GM23338 (cell line): ENCODE results near the gene CCDC82.

Experiments
- CREB1 ChIP-seq: fragments of 250-450 bp; sonication (Bioruptor Pico); IDR thresholded peaks from 2 replicates; pipeline ENCODE4 v1.5.0; 2020; ENCODE audit warnings: low read depth, mild to moderate bottlenecking, moderate library complexity
- CTCF ChIP-seq, 2 experiments: fragments of 200-600 bp in 1 of 2; sonication (generic) in 1 of 2; conservative IDR thresholded peaks; 2 replicates each; pipeline versions ENCODE4 v1.5.1 to v1.6.1; 2016 to 2017; ENCODE audit warnings: antibody characterized with exemption in 2 of 2, low read depth in 2 of 2, mild to moderate bottlenecking in 2 of 2, moderate library complexity in 1 of 2
- POLR2AphosphoS5 ChIP-seq: IDR thresholded peaks from 2 replicates; pipeline ENCODE4 v1.6.1; 2016; ENCODE audit warnings: antibody characterized with exemption, low read depth
- TF ChIP-seq, protein P1 (sequence below): IDR thresholded peaks from one replicate; pipeline ENCODE4 v1.6.1; 2018; ENCODE audit warnings: antibody characterized with exemption; ENCODE audit not compliant: unreplicated experiment

GRCh38 chr11:96413408-96413807 lies 23.7 kb upstream of the CCDC82 start:
- TF ChIP-seq CTCF (conservative IDR thresholded peaks at IDR 0.05; ENCODE audit: low read depth in 2 of 2), result no peak
- TF ChIP-seq CREB1, result no peak
- TF ChIP-seq, protein P1, sequence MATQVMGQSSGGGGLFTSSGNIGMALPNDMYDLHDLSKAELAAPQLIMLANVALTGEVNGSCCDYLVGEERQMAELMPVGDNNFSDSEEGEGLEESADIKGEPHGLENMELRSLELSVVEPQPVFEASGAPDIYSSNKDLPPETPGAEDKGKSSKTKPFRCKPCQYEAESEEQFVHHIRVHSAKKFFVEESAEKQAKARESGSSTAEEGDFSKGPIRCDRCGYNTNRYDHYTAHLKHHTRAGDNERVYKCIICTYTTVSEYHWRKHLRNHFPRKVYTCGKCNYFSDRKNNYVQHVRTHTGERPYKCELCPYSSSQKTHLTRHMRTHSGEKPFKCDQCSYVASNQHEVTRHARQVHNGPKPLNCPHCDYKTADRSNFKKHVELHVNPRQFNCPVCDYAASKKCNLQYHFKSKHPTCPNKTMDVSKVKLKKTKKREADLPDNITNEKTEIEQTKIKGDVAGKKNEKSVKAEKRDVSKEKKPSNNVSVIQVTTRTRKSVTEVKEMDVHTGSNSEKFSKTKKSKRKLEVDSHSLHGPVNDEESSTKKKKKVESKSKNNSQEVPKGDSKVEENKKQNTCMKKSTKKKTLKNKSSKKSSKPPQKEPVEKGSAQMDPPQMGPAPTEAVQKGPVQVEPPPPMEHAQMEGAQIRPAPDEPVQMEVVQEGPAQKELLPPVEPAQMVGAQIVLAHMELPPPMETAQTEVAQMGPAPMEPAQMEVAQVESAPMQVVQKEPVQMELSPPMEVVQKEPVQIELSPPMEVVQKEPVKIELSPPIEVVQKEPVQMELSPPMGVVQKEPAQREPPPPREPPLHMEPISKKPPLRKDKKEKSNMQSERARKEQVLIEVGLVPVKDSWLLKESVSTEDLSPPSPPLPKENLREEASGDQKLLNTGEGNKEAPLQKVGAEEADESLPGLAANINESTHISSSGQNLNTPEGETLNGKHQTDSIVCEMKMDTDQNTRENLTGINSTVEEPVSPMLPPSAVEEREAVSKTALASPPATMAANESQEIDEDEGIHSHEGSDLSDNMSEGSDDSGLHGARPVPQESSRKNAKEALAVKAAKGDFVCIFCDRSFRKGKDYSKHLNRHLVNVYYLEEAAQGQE, result no peak
- no peak for TF ChIP-seq POLR2AphosphoS5
